Activated T-cell treated with anti-CD3 and anti-CD28 coated beads for 24 hours (primary cell): ENCODE measurements around the gene NLGN1.
"Not testable (repeated sequence)": the region's sequence is repeated elsewhere in the genome, so short reads cannot be mapped to it uniquely, and the experiment has no call there.

Experiments
- DNase-seq: peaks from one replicate; pipeline ENCODE4 v3.0.0-alpha.2; 2020; ENCODE audit warnings: low read depth

The NLGN1 gene

DNA sequence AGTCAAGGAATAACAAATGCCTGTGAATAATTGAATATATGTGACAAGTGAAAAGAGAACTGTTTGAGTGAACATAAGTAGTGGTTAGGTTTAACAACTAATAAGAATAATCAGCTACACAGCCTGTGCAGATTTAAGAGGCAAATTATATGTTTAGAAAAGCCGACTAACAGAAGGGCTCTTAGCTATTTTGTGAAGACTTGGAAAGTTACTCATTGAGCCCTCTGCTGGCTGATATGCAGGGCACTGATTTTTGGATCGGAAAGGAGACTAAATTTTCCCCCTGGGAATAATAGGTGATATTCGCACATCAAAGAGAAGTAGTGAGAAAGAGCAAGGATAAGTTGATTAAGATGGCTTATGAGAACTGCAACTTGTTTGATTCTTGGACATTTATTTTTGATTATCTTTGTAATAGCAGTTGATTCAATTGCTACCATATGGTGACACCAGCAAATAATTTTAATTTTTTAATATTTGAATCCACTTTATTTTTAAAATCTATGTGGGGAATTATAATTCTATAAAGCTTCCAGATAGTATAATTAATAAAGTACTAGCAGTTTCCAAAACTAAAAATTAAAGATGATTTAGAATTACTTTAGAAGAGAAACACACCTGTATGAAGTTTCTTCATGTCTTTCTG is 156.2 kb downstream of the NLGN1 start:
- DNase-seq = no peak

GRCh38 chr3:173556546-173556945 is 159.0 kb downstream of the NLGN1 start:
- DNase-seq = no peak

DNA sequence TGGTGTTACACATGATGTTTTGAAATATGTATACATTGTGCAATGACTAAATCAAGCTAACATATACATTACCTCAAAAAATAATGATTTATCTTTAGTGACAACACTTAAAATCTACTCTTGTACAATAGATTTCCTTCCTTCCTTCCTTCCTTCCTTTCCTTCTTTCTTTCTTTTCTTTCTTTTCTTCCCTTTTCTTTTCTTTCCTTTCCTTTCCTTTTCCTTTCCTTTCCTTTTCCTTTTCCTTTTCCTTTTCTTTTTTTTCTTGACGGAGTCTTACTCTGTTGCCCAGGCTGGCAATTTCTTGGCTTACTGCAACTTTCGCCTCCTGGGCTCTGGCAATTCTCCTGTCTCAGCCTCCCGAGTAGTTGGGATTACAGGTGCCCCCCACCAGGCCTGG is 170.5 kb downstream of the NLGN1 start:
- no peak for DNase-seq

- DNase-seq = no peak
Observed at GRCh38 chr3:173568623-173569022, 171.1 kb downstream of the NLGN1 start.

DNA sequence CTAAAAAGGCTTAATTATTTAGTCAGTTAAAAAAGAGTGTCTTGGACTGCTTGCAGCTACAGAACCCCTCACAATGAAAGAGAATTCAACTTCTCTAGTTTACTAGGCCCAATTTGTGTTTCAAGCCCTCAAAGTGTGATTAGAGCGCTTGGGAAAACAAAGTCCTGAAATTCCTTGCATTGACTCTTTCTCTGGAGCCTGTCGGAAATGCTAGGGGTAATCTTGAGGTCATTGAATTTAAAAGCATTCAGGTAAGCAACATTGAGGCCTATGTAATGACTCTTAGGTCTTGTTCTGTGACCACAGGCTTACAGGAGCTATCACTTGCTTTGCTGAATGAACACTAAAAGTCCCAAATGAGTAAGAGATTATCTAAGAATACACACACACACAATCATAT is 186.0 kb downstream of the NLGN1 start:
- DNase-seq = no peak

GRCh38 chr3:173584093-173584837 is 186.7 kb downstream of the NLGN1 start:
- DNase-seq = no peak

DNA sequence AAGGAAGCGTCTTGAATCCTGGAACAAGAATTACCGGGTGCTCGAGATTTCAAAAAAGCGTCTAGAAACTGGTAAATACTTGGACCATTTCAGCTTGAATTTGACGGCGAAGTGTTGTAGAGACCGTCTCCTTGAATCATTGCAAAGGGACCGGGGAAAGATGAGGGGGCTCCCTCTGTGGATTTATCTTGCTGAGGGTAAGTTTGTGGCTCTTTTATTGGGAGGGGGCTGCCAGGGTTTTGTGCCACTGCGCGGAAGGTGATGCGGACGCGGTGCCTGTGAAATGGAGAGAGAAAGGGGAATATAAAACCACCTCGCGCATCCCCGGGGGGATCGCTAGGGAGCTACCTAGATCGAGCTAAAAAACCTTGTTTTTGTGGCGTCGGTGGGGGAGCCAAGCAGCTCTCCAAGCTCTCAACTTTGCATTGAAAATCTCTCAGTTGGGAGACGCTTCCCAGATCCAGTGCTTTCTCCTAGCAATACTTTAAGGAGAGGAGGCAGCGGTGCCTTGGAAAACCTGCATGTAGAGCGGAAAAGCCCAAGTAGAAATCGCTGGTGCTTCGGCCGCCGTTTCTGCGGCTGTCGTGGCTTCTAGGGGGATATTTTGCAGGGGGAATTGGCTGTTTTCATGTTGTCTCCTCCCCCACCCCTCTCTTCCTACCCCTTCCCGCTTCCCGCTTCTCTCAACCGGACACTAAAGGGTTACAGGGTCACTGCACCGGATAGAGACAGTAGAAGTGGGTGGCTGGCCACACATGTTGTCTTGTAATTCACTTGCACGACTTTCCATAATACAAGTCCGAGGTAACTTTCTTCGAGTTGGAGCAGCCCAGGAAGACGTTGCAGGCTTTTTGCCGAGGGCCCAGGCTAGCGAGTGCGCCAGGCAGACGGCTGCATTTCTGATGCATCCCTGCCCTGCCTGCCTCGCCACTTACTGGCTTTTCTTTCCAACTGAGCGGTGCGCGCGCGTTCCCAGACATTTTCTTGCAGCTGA is 187.6 kb downstream of the NLGN1 start:
- no peak for DNase-seq

- no peak for DNase-seq
Observed at GRCh38 chr3:173586166-173586565, 188.6 kb downstream of the NLGN1 start.

DNA sequence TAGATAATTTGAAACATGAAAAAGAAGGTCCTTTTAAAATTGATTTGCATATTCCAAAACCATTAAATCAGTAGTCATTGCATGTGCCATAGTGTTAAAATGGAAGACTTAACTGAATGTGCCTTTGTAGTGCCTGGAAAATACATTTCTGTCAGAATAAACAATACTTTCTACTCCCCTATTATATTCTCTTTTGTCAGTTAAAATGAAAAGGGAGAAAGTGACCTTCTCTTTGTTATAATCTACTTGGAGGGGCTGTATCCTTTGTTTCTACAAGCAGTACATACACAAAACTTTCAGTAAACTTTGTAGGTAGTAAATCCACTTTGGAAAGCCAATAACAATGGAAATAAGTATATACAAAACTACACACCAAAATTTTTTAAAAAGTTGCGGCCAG is 189.5 kb downstream of the NLGN1 start:
- no peak for DNase-seq

- no peak for DNase-seq
Observed at GRCh38 chr3:173588556-173588955, 191.0 kb downstream of the NLGN1 start.

DNA sequence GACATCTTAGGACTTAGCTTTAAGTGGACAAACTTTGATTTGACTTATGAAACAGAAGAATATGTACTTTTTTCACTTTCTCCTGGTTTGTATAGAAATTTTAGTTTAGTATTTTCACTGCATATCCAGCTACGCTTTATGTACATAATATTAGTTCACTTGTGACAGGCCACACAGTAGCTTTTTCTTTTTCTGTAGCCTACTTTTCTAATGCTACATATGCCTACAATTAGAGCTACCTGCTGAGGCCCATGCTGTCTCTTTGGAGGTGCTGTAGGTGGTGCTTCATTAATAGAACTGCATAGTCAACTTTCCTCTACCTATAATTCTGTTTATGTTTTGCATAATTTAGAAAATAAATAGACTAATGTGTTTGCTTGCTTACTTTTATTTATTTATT is 191.6 kb downstream of the NLGN1 start:
- no peak for DNase-seq

- no peak for DNase-seq
Observed at GRCh38 chr3:173591401-173591800, 193.9 kb downstream of the NLGN1 start.

GRCh38 chr3:173594881-173595280 is 197.3 kb downstream of the NLGN1 start:
- not testable (repeated sequence) for DNase-seq

GRCh38 chr3:173599673-173600072 is 202.1 kb downstream of the NLGN1 start:
- DNase-seq = no peak

DNA sequence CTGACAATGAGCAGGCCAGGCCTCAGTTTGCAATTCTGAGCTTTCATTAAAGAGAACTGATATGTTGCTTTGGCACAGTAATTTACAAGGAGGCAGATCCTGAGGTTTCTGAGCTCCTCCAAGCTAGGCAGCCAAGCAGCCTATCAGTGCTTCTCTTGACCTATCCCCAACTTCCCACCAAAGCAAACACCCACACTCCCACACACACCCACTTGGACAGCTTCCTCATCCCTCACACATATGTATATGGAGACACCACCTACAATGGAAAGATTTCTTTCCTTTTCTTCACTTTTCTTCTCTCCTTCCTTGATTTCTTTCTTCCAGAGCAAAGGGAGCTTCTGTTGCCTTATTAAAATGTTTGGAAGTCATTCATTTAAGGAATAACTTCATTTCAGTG is 217.0 kb downstream of the NLGN1 start:
- DNase-seq = no peak

GRCh38 chr3:173615661-173616060 is 218.1 kb downstream of the NLGN1 start:
- no peak for DNase-seq

DNA sequence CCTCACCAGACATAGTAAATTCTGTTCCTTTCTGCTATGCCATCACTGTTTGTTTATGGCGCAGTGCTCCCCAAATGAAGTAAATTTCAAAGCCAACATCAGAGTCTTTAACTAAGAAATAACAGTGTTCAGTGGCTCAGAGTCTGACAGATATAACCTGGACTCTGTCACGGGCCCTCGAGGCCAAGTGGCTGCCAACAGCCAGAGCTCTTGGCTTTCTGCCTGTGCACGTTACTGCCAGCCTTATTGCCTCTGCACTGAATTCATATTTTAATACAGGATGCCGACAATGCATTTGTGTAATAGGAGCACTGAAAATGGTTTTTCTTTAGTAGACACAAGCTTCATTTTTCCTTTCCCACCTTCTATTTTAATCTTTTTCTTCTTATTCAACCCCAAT is 219.9 kb downstream of the NLGN1 start:
- no peak for DNase-seq

GRCh38 chr3:173618148-173618547 is 220.6 kb downstream of the NLGN1 start:
- no peak for DNase-seq

- no peak for DNase-seq
Observed at GRCh38 chr3:173618703-173619102, 221.2 kb downstream of the NLGN1 start.

DNA sequence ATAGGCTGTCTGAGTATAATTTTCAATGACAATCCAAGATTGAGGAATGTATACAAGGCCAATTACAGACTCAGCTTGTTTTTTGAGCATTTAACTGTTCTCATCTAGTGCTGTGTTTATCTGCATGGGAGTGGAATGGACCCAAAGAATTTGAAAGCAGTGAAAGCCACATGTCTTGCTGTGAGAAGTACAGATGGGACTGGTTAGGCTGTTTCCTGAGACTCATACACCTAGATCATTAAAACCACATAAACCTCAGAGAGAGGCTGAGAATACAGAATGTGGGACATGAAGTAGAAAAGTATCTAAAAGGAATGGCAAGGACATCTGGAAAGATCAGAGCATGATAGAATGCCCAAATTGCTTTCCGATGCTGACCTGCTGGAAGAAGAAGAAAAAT is 224.6 kb downstream of the NLGN1 start:
- DNase-seq = no peak

- DNase-seq = no peak
Observed at GRCh38 chr3:173624086-173624485, 226.5 kb downstream of the NLGN1 start.

DNA sequence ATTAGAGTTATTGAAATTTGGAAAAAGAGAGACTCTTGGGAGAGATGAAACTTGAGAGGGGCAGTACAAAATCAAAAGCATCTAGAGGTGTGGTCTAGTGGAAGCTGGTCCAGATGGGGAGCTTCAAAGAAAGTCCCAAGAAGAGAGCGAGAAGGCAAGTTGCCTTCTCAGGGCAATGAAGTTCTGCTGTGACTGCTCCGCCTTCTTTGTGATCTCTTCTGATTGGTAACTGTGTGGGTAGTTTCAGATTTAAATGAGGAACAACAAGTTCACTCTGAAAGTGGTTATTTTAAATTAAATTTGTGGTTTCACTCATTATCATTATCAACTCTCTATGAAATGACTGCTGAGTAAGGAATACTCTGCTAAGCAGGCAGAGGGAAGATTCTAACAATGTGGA is 233.3 kb downstream of the NLGN1 start:
- DNase-seq = no peak

- DNase-seq = no peak
Observed at GRCh38 chr3:173632945-173633344, 235.4 kb downstream of the NLGN1 start.
